Stimulated activated CD8-positive, alpha-beta memory T cell treated with anti-CD3 and anti-CD28 coated beads, Interleukin-12 subunit alpha, Interleukin-12 subunit beta, amount 100 ng/mL, for 24 hours (primary cell): ENCODE measurements around the gene CYCS.
"Not testable (repeated sequence)": the region's sequence is repeated elsewhere in the genome, so short reads cannot be mapped to it uniquely, and the experiment has no call there.

Experiments
- DNase-seq: peaks from one replicate; pipeline ENCODE4 v3.0.0-alpha.2; 2020; ENCODE audit errors: extremely low read depth

Gene CYCS

DNA sequence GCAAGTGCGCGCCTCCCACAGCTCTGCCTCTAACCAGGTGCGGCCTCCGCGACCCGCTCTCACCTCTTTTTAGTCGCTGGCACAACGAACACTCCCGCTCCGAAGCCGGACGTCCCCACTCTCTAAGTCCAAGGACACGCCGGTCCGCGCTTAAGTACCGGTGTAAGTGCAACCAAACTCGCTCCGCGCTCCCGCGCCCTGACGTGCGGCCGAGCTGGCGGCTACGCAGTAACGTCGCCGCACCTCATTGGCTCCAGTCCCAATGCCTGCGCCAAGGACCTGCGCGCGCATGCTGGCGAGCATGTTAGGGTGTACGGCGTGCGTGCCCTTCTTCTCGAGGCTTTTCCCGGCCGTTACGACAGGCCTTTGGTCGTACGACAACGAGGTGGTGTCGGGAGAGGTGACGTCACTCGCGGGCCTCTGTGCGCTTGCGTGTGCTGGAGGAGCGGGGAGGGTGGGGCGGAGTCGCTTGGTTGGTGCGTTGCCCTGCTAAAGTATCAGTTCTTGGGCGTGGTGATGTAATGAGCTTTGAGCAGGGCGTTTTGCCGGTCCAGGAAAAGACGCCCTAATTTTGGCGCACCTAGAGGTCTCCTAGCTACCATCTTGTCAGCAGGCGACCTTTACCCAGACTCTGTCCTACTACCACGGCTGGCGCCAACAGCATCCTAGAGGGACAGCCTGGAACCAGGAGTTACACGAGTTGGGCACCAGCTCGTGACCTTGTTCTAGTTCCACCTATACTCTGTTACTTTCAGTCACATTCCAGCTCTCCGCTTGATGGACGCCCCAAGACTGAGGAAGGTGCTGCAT lies at the start of gene CYCS:
Gene CYCS, minus strand, starts transcription at position 124 of the 810 bp plus-strand sequence. CDS start 1,141 bp downstream, outside the sequence.
- DNase-seq: peak; percentile 99

- no peak for DNase-seq
Observed at GRCh38 chr7:25173184-25173583, 48.1 kb upstream of the CYCS start.

GRCh38 chr7:25171516-25171915 lies 46.5 kb upstream of the CYCS start:
- no peak for DNase-seq

DNA sequence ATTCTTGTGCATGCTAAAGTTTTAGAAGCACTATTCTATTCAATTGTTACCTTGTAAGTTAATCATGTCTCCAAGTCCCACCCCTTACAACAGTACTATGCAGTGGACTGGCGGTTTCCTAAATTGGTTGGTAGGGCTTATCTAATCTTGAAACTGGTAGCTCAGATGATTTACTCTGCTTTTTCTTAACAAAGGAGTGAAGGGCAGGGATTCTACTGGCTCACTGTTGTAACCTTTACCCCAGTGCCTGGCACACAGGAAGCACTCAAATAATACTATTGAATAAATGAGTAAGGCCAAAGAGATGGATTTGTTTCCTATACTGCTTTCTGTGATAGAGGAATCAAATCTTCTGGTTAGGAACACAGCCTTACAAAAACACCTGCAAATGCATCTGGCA lies 46.0 kb upstream of the CYCS start:
- no peak for DNase-seq

DNA sequence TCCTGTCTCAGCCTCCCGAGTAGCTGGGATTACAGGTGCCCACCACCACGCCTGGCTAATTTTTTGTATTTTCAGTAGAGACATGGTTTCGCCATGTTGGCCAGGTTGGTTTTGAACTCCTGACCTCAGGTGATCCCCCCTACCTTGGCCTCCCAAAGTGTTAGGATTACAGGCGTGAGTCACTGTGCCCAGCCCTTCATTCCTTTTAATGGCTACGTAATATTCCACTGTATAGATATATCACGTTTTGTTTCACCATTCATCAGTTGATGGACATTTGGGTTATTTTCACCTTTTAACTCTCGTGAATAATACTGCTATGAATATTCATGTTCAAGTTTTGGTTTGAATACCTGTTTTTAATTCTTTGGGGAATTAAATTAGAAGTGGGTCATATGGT lies 44.6 kb upstream of the CYCS start:
- no peak for DNase-seq

- no peak for DNase-seq
Observed at GRCh38 chr7:25168145-25168544, 43.1 kb upstream of the CYCS start.

DNA sequence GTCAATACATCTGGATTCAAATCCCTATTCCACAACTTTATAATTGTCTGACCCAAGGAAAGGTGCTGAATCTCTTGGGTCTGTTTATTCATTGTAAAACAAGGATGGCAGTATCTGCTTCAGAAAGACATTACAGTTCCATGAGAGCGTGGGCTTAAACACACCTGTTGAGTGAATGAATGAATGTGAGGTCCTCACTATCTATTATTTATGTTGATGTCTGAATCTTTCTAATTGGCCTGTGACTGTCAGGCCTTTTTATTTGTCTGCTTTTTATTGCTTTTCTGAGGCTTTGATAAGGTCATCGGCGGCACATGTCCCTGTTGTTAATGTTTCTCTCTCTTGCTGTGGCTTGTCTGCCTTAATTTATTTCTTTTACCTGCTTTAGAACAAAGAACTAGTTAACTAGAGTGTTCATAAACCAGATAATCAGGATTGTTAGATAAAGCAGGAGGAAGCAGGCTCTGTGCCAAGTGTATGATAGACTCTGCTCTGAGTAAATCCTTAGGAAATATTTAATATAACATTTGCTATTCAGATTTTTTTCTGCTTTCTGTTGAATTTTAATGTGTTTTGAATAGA lies 42.3 kb upstream of the CYCS start:
- DNase-seq: no peak

GRCh38 chr7:25159983-25160596 lies 35.0 kb upstream of the CYCS start:
- not testable (repeated sequence) for DNase-seq

- no peak for DNase-seq
Observed at GRCh38 chr7:25158966-25159365, 33.9 kb upstream of the CYCS start.

DNA sequence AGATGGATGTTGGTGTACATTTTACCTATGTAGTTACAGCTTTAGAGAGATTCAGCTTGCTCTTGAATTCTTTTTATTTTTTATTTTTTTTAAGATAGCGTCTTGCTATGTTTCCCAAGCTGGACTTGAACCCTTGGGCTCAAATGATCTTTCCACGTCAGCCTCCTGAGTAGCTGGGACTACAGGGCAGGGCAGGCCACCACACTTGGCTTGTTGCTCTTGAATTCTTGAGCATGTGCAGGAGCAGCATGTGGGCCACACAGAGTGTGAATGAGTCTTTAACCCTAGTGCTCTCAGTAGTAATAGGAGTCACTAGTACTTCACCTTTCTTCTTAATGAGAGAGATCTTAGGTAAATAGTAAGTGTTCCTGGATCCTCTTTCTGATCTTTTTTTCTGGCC lies 26.7 kb upstream of the CYCS start:
- DNase-seq: no peak

- DNase-seq: no peak
Observed at GRCh38 chr7:25149836-25150235, 24.8 kb upstream of the CYCS start.

DNA sequence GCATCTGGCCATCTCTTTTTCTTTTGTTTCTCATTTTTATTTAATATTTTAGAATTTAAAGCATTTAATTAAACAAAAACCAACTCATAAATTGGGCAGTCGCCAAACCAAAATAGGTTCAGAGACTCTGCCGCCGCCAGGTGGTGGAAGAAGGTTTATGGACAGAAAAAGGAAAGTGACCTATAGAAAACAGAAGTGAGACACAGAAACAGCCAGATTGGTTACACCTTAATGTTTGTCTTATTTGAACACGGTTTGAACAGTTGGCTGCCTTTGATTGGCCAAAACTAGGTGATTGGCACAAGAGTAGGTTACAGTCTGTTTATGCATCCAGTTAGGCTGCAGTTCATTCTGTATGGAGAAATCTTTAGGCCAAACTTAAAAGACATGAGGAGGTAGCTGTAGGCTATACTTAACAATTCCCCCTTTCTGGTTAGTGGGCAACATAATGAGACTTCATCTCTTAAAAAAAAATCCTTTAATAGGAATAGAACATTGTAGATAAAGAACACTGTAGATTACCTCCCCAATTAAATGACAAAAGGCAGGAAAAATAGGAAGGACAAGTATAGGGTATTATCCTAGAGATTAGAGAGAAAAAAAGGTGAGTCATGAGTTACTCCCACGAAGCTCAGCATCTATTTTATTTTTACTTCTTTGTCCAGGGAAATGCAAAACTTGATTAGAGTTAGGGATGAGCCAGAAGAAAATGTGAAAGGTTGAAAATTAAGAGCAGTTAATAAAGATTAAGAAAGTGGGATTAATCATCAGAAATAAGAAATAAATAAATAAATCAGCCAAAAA lies 23.9 kb upstream of the CYCS start:
- DNase-seq: no peak

DNA sequence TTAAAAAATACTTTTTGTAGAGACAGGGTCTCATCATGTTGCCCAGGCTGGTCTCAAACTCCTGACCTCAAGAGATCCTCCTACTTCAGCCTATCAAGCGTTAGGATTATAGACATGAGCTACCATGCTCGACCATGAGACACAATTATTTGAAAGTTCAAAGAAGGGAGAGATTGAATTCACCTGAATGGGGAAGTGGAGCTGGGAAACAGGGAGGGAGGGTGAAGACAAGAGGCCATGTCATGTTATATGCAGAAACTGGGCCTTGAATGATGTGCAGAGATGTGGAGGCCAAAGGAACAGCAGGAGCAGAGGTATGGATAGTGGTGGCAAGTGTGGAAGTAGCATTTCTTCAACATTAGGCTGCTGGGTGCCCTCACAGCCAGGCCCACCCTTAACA lies 18.7 kb upstream of the CYCS start:
- DNase-seq: no peak

- DNase-seq: no peak
Observed at GRCh38 chr7:25139536-25139935, 14.5 kb upstream of the CYCS start.

DNA sequence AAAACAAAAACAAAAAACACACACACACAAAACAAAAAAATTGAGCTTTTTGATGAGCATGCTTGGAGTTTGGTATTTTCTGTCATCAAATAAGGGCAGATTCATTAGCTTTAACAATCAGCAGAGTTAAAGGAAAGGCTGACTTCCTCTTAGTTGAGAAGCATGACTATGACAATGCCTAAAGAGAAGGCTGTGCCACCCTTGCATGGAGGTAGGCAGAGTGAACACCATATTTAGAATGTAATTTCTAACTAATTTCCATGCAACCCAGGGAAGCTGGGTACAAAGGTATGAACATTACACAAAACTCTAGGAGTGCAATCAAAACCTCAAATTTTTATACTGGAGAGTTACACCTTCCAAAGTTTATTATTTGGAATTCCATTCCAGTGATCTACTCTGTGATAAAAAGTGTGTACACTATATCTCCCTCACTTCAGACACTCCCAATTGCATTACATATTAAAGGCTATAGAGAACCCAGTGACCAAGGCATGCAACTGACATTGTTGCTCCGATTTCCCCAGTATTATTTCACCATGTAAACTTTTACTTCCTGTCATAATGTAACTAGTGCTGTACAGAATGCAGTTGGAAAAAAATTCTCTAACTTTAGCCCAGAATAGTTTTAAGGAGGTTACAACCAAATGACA lies 9.4 kb upstream of the CYCS start:
- no peak for DNase-seq

- no peak for DNase-seq
Observed at GRCh38 chr7:25132430-25132829, 7.4 kb upstream of the CYCS start.

GRCh38 chr7:25126751-25127150 lies 1.7 kb upstream of the CYCS start:
- DNase-seq: no peak

DNA sequence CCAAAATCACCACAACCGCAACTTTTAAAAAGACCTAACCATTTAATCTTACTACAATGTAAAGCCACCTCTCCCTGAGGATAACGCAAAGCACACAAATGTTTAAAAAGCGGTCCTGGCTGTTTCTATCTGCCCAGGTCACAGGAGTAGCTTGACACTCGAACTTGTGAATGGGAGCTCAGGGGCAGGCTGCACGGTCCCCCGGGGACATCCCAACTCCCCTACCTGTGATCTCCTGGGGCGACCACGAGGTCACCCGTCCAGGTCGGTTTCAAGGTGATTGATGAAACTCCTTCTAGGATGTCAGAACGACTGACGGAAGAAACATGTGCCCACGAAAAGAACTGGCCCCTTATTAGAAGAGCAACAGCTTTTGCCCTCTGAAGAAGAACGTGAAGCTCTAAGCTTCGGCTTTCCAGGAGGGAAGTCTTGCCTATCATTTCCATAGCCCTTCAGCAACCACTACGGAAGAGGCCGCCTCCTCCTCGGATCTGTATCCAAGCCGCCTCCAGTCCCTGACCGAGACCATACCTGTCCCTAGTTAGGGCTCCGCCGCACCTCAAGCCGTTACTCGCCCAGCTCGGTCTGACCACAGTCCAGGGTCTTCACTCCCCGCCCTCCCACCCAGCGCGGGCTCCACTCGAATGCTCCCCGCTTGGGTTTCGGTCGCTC lies 459 bp downstream of the CYCS start:
- DNase-seq: no peak

GRCh38 chr7:25122373-25122772 lies 2.7 kb downstream of the CYCS start:
- DNase-seq: no peak

DNA sequence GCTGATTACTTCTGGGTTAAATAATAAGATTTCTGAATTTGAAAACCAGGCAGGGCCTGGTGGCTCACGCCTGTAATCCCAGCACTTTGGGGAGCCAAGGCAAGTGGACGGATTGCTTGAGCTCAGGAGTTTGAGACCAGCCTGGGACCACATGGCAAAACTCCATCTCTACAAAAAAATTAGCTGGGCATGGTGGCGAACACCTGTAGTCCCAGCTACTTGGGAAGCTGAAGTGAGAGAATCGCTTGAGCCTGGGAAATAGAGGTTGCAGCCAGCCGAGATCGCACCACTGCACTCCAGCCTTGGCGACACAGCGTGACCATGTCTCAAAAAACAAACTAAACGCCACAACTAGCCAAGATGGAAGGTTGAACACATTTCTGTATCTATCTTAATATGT lies 3.5 kb downstream of the CYCS start:
- no peak for DNase-seq

- DNase-seq: no peak
Observed at GRCh38 chr7:25119102-25119501, 6.0 kb downstream of the CYCS start.
